Calu3 (cell line): ENCODE data around the gene MRPL45. TPM values are rescaled to one million over a fixed set of nuclear protein-coding genes. Genes with fewer than 3 reads are reported as not detected.
"Not testable (repeated sequence)": the region's sequence is repeated elsewhere in the genome, so short reads cannot be mapped to it uniquely, and the experiment has no call there.

Source experiments
- BruUV-seq: library from RNA; stranded (reverse); fragments of 400-500 nt; replicated peaks from 2 replicates; lab custom pipeline; 2021; lab: Mats Ljungman, UMichigan
- CTCF ChIA-PET: fragments of 300-600 bp; sonication (Branson Sonifier 250); formaldehyde crosslinking; loops from one replicate; lab custom pipeline; 2022; ENCODE audit warnings: antibody characterized with exemption; lab: Charles Lee
- DNase-seq: peaks from one replicate; pipeline ENCODE4 v3.0.0; 2022
- H3K27ac Mint-ChIP-seq: one replicate; pipeline ENCODE4 v1.8.0; 2022; ENCODE audit warnings: mixed read lengths; ENCODE audit not compliant: unreplicated experiment
- H3K27me3 Mint-ChIP-seq: one replicate; pipeline ENCODE4 v1.8.0; 2022; ENCODE audit warnings: mixed read lengths; ENCODE audit not compliant: unreplicated experiment
- H3K36me3 Mint-ChIP-seq: one replicate; pipeline ENCODE4 v1.8.0; 2022; ENCODE audit warnings: mild to moderate bottlenecking, moderate library complexity, mixed read lengths; ENCODE audit not compliant: insufficient read depth, unreplicated experiment
- H3K4me1 Mint-ChIP-seq: one replicate; pipeline ENCODE4 v1.8.0; 2022; ENCODE audit warnings: mild to moderate bottlenecking, low read depth, mixed read lengths; ENCODE audit not compliant: unreplicated experiment
- H3K4me3 Mint-ChIP-seq: one replicate; pipeline ENCODE4 v1.8.0; 2022; ENCODE audit warnings: mild to moderate bottlenecking, low read depth, moderate library complexity, mixed read lengths; ENCODE audit not compliant: unreplicated experiment
- H3K9me3 Mint-ChIP-seq: one replicate; pipeline ENCODE4 v1.8.0; 2022; ENCODE audit warnings: low read depth, mixed read lengths; ENCODE audit not compliant: unreplicated experiment
- CTCF ChIP-seq: fragments of 200-600 bp; IDR thresholded peaks from one replicate; pipeline ENCODE4 v1.8.0; 2022; ENCODE audit warnings: antibody characterized with exemption; ENCODE audit not compliant: unreplicated experiment
- intact Hi-C: fragments of 100-400 bp; cut with micrococcal nuclease; formaldehyde crosslinking; loops from one replicate; pipeline ENCODE4 v1.10.0; 2022; ENCODE audit not compliant: unreplicated experiment
- total RNA-seq: library from RNA; stranded (reverse); gene quantifications from 2 replicates; pipeline ENCODE4 v1.2.3, GENCODE V29; 2022

MRPL45 gene
- total RNA-seq, 1 experiment from 2014 or later, result 171 TPM

- H3K9me3 Mint-ChIP-seq, H3K27me3 Mint-ChIP-seq, CTCF ChIA-PET, H3K36me3 Mint-ChIP-seq, H3K27ac Mint-ChIP-seq, H3K4me3 Mint-ChIP-seq, intact Hi-C loops: not testable (repeated sequence)
- peaks cover 37% of the 10 kb centered on the region for H3K4me1 Mint-ChIP-seq
- BruUV-seq, result TSS peak; percentile 93
- peak; percentile 47 for DNase-seq
Observed at GRCh38 chr17:38285994-38286393, 11.0 kb upstream of the MRPL45 start.

GRCh38 chr17:38286501-38287091, 10.4 kb upstream of the MRPL45 start:
- CTCF ChIA-PET, result interaction anchor here (0.8 kb wide), 1 partner anchor 12 kb away, joined by 9 read pairs; no protein-coding TSS in a partner anchor

GRCh38 chr17:38288217-38288827, 8.6 kb upstream of the MRPL45 start:
- H3K27ac Mint-ChIP-seq, H3K9me3 Mint-ChIP-seq, BruUV-seq, intact Hi-C loops, H3K27me3 Mint-ChIP-seq, H3K4me3 Mint-ChIP-seq, H3K36me3 Mint-ChIP-seq: not testable (repeated sequence)
- DNase-seq, result peak; percentile 72
- CTCF ChIA-PET, result interaction anchor here (0.6 to 0.7 kb wide), 3 partner anchors 11 to 135 kb away, joined by 3 to 6 read pairs (median 4); no protein-coding TSS in a partner anchor
- TF ChIP-seq CTCF, result peak; percentile 83
- H3K4me1 Mint-ChIP-seq, result peaks cover 29% of the 10 kb centered on the region

More at GRCh38 chr17:38286501-38287091, 10.4 kb upstream of the MRPL45 start:
- Mint-ChIP-seq H3K4me3 (peak overlapping the region; percentile 34), H3K4me1 (peaks cover 36% of the 10 kb centered on the region), H3K27ac (peak overlapping the region; percentile 67)
- H3K9me3 Mint-ChIP-seq, H3K27me3 Mint-ChIP-seq, BruUV-seq, H3K36me3 Mint-ChIP-seq, intact Hi-C loops: not testable (repeated sequence)
- peak; percentile 85 for DNase-seq

- BruUV-seq, H3K27ac Mint-ChIP-seq, H3K4me3 Mint-ChIP-seq, intact Hi-C loops, H3K27me3 Mint-ChIP-seq, H3K9me3 Mint-ChIP-seq, CTCF ChIA-PET, H3K36me3 Mint-ChIP-seq, DNase-seq: not testable (repeated sequence)
- peaks cover 16% of the 10 kb centered on the region for H3K4me1 Mint-ChIP-seq
Observed at GRCh38 chr17:38289760-38290159, 7.2 kb upstream of the MRPL45 start.

- not testable (repeated sequence) for H3K4me3 Mint-ChIP-seq, H3K27ac Mint-ChIP-seq
Observed at GRCh38 chr17:38295602-38296365, 1.2 kb upstream of the MRPL45 start.

GRCh38 chr17:38315497-38315896, 18.5 kb downstream of the MRPL45 start:
- Mint-ChIP-seq H3K4me1 (peaks cover 12% of the 10 kb centered on the region), H3K4me3 (no peak overlapping the region), H3K36me3 (peaks cover 69% of the 10 kb centered on the region), H3K9me3 (no peaks in the 10 kb centered on the region), H3K27me3 (no peaks in the 10 kb centered on the region), H3K27ac (no peak overlapping the region)
- no peak for DNase-seq
- intact Hi-C loops, result no loop called here
- TF ChIP-seq CTCF, result no peak
- CTCF ChIA-PET, result interaction anchor here (0.6 to 1.9 kb wide), 3 partner anchors 9 to 17 kb away, joined by 4 to 6 read pairs (median 5); no protein-coding TSS in a partner anchor
- no TSS peak for BruUV-seq

More at GRCh38 chr17:38295602-38296365, 1.2 kb upstream of the MRPL45 start:
- CTCF ChIA-PET, result interaction anchor here (0.7 kb wide), 1 partner anchor 1390 kb away, joined by 5 read pairs; no protein-coding TSS in a partner anchor
- H3K27me3 Mint-ChIP-seq, intact Hi-C loops, BruUV-seq, H3K4me1 Mint-ChIP-seq, DNase-seq, H3K9me3 Mint-ChIP-seq: not testable (repeated sequence)
- H3K36me3 Mint-ChIP-seq, result peaks cover 32% of the 10 kb centered on the region
